Measurements from ENCODE around the gene DNMT3A.

The DNMT3A gene

DNA sequence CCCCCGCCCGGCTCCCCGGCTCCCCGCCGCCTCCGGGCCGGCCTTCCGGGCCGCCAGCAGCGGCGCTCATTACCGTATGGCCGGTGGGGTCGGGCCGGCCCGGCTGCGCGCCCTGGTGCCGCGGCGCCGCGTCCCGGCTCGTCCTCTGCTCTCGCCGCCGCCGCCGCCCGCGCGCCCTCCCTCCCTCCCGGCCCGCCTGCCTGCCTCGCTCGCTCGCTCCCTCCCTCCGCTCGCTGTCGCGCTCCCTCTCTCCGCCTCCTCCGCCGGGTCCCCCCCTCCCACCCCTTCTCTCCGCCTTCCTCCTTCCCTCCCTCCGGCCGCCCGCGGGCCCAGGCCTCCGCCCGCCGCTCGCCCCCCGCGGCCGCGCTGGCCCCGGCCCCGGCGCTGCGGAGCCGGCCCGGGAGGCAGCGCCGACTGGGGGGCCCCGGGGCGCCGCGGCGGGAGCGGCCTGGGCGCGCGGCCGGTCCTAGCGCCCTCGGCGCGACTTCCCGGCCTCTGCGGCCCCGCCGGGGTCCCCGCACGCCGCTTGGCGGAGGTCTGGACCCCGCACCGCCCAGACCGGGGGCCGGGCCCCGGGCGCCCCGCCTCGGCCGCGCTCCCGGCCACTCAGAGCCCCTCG, at the start of gene DNMT3A:
Gene DNMT3A (minus strand): TSS at position 173 of the 619 bp plus-strand sequence. CDS start 27,941 bp downstream, outside the sequence.
- peak; percentile 75 for DNase-seq (ENCODE audit: low spot score)

DNA sequence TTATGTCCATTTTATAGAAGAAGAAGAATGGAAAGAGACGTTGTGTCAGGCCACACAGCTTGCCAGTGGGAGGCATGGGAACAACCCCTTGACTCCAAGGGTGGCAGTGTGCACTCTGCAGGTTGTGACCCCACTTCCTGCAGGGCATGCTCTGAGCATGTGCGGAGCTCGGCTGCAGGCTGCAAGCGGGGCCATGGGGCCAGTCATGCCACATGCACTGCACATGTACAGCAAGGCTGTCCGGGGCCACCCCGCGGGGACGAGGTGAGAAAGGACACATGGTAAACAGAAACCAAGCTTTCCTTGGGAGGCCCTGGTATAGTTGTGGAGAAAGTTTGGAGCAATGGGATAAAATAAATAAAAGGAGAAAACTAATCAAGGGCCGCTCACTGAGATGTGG, 47.4 kb upstream of the DNMT3A start:
- DNase-seq (ENCODE audit: low spot score) = no peak

DNA sequence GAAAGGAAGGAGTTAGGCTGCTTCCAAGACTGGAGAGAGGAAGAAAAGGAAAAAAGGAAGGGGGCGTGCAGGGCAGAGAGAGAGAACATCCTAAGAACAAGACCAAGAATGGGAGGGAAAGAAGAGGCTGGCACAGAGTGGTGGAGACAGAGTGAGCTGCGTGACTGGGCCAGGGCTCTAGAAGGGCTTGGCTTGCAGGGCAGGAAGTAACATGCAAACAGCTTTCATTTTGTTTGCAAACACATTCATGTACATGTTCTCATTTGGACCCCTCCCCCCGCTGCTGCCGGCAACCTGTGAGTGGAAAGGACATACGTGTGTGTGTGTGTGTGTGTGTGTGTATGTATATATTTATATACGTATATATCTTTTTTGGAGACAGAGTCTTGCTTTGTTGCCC, 46.8 kb upstream of the DNMT3A start:
- DNase-seq (ENCODE audit: low spot score) = no peak

DNA sequence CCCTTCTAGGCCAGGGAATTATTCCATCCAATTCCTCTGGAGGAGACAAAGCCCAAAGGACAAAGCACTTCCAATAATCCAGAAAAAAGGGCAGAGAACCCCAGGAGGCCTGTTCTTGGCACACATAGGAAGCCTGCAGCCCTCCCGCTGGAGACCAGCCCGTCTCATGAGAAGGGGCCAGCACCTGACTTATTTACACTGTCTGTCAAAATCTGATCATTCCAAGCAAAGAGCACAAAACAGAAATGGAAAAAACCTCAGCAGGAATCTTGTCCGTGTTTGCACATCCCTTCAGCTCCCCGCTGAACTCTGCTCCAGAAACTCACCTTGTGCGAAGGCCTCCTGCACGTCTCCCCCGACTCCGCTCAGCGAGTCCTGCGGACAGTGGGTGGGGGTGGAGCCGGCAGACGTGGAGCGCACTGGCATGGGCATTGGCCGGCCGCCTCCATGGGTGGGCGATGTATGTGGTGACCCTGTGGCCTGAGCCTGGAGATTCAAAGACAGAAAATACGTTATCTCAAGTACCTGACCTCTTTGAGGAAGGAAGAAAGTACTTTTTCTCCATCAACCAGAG, 46.2 kb upstream of the DNMT3A start:
- DNase-seq (ENCODE audit: low spot score) = no peak

DNA sequence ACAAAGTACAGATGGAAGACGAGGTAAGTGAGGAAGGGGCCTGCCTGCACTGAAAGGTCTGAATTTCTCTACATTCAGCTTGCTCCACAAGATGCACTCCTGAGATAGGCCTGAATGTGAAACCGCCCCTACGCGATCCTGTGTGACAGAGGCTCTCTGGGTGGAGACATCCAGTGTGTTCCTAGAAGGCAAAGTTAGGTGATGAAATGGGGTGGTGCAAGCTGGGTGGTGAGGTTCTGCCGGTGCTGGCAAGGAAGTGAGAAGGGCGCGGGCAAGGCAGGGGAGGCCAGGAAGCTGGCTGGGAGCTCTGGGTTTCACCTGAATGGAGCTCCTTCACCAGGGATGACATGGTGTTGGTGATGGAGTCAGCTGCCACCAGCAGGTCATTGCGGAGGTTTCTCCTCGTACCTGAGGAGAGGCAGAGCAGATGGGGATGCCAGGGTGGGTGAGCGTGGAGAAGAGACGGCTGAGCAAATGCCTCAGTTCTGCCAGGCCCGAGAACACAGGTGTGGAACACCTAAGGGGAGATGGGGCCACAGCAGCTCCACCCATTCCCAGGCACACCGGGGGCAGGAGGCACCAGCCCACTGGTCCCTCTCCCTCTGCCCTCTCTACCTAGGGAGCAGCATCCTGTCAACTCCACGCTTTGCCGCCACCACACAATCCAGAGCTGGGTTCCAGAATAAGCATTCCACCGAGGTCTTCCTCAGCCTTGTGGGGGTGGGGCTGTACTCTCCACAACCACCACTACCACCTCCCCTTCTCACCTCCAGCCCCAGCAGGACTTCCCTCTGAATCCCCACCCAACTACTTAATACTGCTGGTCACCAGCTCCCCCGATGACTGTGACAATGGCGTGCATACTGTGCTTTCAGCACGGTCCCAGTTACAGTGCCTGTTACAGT, 45.5 kb upstream of the DNMT3A start:
- no peak for DNase-seq (ENCODE audit: low spot score)

DNA sequence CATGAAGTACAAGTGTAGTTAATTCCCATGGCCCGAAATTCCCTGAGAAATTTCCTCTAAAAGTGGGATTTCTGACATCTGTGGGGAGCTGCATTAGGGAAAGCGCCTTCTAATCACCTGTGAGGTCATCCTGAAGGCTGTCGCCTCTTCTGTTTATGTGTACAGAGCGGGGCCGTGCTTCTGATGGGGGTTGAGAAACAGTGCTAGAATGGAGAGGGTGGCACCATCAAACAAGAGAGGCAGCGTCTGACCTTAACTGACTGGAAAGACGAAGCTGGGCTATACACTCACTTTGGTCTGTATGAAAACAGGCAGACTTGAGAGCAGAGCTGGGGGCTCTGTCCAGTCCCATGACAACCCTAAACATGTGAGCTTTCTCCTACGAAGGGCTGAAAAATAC, 44.2 kb upstream of the DNMT3A start:
- no peak for DNase-seq (ENCODE audit: low spot score)

DNA sequence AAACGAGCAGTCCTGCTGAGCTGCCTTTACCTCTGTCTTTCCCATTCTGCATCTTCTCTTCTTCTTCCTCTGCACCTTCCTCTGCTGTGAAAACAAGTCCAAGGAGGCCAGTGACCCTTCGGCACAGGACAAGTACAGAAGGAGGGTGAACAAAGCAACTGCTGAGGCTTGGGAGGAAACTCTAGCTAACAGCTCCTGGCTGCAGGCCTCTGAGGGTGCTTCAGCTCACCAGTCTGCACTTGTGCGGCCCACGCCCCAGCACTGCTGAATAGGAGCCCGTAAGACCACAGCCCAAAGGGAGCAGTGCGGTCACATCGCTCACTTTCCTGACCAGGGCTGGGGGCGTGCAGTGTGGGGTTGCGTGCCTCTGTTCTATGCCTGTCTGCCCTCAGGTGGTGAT, 42.1 kb upstream of the DNMT3A start:
- DNase-seq (ENCODE audit: low spot score) = no peak

DNA sequence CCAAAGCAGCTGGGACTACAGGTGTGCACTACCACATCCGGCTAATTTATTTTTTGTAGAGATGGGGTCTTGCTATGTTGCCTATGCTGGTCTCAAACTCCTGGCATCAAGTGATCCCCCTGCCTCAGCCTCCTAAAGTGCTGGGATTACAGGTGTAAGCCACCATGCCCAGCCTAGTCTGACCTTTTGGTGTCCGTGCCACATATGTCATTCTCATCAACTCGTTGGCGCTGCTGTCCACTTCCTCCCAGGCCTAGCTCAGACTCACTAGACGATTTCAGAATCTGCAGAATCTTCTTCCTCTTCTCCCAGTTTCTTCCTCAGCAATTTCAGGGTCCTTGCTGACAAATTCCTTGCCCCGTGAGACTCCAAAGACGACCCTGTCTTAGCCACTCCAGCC, 39.8 kb upstream of the DNMT3A start:
- no peak for DNase-seq (ENCODE audit: low spot score)

DNA sequence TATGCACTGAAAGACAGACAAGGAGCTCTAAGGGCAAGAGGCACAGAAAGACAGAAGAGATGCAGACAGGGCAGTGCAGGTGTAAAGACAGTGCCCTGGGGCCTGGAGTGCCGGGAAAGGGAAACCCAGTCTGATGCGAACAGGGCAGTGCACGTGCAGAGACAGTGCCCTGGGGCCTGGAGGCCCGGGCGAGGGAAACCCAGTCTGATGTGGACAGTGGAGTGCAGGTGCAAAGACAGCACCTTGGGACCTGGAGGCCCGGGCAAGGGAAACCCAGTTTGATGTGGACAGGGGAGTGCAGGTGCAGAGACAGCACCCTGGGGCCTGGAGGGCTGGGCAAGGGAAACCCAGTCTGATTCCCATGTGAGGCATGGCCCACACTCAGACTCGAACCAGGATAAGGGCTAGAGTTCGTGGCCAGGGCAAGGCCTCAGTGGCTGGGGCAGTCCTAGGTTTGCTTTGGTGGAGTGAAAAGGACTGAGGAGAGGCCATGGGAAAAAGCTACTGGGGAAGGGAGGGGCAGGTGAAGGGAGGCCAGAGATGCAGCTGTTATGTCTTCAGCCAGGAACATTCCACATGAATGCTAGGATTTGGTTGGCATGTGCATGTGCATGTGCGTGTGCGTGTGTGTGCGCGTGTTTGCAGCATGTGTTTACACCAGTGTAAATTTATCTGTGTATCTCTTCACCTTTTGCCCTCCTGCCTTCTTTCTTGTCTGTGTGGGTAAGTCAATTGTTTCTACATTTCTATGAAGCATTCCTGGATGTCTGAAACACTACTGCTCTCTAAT, 39.1 kb upstream of the DNMT3A start:
- no peak for DNase-seq (ENCODE audit: low spot score)

DNA sequence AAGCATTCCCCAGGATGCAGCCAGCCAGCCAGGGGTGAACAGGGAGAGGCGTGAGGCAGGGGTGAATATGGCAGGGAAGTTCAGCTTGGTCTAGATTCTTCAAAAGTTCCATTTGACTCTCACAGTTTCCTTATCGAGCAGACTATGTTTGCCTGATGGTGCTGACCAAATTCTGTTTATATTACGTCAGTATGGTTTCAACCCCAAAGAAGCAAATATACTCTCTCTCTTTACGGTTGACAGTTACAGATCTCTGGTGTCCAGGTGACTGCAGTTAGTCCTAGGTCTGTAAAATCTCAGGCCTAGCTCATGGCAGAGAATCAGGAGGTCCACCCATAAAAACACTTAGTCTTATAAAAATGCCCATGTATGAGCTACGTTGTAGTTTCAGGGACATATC, 38.3 kb upstream of the DNMT3A start:
- DNase-seq (ENCODE audit: low spot score) = no peak

DNA sequence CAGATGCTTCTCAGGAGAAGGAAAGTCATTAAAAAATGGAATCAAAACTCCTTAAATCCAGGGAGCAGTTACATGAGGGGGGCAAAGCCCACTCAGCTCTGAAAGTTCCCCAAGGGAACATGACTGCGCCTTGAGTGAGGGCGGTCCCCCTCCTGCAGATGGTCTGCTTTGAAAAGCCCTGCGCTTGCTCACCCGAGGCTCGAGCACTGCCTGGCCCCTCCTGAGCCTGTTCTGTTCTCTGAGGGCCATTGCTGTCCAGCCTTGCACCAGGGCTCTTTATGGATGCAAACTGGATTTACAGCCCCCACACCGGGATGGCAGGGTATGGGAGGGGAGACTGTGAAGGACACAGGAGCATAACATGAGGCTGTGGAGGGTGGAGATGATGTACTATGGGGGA, 37.8 kb upstream of the DNMT3A start:
- DNase-seq (ENCODE audit: low spot score) = no peak

DNA sequence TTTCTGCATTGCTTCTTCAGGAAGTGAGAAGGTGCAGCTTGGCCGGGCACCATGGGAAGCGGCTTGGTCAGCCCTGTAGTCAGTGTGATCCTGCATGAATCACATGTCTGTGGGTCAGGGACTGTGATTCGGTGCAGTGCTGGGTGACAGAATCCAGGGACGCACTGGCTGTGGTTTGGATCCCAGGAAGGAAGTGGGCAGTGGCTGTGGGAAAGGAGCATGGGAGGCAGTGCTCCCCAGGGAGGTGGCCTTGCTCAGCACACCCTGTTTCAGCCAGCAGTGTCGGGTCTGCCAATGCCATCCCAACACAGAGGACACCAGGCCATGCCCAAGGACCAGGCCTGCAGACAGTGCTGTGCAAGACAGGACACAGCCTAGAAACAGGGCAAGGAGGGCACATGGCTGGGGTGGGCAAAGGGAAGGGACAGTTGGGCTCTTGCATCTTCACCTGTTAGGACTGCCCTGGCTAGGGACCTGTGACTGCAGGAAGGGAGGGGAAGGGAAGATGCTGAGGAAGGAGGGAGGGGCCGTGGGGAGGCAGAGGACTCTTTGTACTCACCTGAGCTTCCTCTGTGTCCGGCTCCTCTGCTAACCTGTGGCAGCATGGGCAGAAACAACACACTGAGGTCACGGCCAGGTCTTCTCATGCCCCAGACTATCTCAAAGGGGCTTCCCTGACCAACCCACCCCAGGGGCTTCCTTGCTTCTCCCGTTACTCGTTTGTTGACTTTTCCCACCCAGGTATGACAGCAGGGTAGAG, 37.2 kb upstream of the DNMT3A start:
- DNase-seq (ENCODE audit: low spot score) = no peak

DNA sequence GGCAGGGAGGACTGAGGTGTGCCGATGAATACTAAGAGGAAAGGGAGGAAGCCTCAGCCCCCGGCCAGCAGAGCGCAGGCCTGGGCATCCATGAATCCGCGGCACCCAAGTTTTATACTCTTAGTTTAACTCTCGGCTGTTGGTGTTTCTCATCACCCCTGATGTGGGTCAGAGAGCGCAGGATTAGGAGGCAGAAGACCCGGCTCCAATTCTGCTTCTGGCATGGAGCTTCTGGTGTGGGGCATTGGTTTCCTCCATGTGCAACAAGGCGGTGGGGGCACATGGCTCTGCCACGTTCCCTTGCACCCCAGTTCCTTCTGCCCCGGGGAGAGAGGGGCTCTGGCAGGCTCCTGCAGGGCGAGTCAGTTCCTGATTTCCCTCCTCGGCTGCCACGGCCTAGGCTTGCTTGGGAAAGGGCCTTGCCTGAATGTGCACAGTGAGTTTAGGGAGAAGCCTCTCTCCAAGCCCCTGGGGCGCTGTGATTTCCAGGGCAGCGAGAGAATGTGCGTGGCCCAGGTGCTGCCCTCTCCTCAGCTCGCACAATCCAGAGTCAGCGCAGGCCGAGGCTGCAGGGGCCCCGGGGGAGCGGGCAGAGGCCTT, 36.2 kb upstream of the DNMT3A start:
- DNase-seq (ENCODE audit: low spot score) = no peak

DNA sequence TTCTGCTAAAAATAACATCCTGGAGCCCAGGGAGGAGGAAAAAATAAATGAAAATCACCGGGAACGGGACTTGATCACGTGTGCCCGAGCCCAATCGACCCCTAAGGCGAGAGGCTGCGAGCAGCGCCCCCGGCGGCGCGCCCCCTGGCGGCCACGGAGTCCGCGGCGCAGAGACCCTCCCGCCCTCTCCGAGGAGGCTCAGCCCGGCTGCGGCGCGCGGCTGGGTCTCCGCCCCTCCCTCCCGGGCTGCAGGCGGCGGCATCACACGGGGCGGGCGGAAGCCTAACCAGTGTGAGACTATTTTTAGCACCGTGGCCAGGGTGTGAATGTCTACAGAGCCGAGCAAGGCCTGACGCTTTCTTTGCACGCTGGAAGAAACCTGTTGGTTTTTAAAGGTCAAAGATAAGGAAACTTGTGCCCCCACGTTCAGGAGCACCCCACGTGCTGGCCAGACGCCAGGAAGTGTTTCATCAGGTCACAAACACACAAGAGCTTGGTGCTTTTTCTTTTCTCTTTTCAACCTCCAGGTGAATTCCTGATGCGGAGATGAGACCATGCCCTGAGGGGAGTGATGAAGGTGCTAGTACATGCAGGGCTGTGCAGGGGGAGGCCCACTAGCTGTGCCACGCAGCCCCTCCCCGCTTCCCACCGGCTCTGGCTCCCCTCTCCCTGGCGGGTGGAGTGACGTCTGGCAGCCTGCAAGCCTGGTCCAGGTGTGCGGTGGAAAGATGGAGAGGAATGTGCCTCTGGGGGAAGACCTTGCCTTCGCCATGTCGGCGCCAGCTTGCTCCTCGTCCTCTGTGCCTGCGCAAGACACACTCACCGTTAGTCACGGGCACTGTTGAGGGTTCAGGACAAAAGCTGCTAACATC, 35.3 kb upstream of the DNMT3A start:
- peak; percentile 90 for DNase-seq (ENCODE audit: low spot score)

DNA sequence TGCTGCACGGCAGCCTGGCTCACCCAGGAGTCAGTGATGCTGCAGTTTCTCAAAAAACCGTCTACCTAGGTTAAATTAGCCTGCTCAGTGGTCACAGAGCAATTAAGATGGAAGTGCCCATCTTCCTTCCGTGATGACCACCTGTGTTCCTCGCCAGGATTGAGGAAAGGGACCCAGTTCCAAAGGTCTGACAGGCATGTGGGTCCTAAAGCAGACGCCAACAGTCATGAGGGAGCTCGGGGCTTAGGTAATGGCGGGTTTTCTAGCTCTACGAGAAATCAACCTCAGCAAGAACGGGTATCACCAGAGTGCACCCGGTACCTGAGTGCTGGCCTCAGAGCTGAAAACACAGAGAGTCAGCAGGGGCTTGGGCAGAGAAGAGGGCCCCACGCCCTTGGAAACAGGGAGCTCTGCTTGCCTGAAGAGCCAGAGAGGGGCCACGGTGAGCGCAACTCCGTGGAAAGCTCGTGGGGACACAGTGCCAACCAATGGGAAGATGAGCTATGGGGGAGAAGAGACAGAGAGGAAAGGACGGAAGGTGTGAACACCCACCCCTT, 34.3 kb upstream of the DNMT3A start:
- DNase-seq (ENCODE audit: low spot score) = no peak

DNA sequence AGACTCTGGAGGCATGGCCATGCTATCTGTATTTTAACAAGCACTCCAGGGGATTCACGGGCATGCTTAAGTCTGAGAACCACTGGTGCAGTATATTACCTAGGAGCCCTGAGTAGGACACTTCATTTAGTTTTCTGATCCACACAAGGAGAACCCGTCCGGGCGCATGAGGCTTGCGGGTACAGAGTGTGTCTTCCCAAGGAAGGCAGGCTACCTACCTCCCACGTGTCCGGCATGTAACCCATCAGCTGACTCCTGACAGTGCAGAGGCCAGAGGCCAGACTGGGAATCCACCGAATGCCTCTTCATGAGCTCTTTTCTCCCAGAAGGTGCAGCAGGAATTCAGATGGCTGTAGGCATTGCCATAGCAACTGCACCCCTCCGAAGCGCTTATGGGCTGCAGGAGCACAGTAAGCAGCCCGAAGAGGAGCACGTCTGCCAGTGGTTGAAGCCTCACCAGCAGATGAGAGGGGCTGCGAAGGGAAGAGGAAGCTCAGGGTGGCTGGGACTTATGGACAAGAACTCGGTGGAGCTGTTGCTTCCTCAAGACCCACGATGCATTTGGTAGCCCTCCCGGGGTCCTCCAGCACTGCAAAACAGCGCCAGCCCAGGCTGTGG, 33.8 kb upstream of the DNMT3A start:
- no peak for DNase-seq (ENCODE audit: low spot score)

DNA sequence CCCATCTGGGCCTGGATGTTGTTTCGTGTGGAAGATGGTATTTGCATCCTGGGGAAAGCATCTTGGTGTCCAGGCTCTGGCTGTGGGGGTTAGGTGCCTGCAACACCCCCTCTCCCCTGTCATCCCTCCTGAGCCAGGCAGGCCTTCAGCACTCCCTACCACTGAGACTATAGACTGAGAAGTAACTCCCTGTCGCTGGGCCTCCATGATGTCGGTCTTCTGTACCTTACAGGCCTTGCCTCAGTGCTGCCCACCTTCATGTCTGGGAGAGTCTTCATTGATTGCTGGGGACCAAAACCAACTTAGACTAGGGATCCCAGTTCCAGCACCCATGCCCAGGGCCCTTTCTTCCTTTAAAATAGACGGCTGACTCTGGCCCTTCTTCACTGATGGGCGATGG, 33.1 kb upstream of the DNMT3A start:
- DNase-seq (ENCODE audit: low spot score) = no peak

DNA sequence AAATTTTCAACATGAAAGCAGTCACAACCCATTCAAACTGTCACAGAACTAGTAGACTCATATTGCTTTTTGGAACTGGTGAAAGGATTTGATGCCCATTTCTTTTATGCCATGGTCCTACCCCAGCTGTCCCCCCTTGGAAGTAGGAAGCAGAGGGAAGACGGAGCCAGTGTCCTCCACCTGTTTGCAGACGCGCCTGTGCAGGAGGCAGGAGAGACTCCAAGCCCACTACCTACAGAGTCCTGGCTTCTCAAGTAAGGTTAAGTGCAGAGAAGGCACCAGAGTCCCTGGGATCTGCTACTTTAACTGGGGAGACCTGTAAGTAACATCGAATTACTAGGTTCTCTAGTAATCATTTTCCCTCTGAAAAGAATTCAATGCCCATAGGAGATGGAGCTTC, 32.7 kb upstream of the DNMT3A start:
- DNase-seq (ENCODE audit: low spot score) = no peak

DNA sequence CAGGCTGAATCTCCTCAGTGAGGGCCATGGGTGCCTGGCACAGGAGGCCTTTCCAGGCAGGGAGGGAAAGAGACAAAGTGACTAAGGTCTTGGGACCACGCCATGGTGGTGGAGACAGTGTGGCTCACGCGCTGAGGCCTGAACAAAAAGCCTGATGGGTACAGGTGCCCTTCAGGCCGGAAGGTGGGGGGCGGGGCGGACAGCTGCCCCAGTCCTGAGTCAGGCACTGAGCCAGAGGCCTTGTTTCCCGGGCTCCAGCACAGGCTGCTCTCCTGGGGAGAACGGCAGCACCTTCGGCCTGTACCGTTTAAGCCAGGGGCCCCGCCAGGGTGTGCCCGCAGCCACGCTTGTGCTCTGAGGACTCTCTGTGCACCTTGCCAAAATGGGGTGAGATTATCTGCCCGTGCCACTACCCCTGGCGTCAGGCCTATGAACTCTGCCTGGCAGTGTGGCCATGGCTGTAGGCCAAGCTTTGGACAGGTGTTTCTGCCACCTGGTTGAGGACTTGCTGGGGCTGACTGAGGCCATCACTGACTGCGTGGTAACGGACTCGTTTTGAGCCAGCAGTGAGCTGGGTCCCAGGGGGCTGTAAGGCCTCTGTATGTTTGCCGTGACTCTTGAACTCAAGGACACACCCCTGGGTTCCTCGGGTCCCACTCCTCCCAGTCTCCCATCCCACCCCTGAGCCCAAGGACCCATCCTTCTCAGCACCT, 31.7 kb upstream of the DNMT3A start:
- DNase-seq (ENCODE audit: low spot score) = no peak

All from AG08395 (cell line).